ENCODE measurements around the gene SCYGR1. TPM values are rescaled to one million over a fixed set of nuclear protein-coding genes. Genes with fewer than 3 reads are reported as not detected.
"Not testable (repeated sequence)": the region's sequence is repeated elsewhere in the genome, so short reads cannot be mapped to it uniquely, and the experiment has no call there.

Gene SCYGR1
- not detected in 2 replicates for total RNA-seq (2014; rRNA removed; shearing (Covaris generic))

GRCh38 chr2:227387583-227387982 lies at the start of gene SCYGR1:
TSS of gene SCYGR1 (minus strand) at chr2:227387949. CDS start at chr2:227387949, 0 bp downstream.
- DNase-seq (ENCODE audit: low spot score); in situ Hi-C loops (cut with HindIII; ENCODE audit: low sequenced_read_pairs): not testable (repeated sequence)

GRCh38 chr2:227436436-227437174 lies 48.9 kb upstream of the SCYGR1 start:
- in situ Hi-C loops (cut with HindIII; ENCODE audit: low sequenced_read_pairs): no loop called here

GRCh38 chr2:227433171-227433570 lies 45.4 kb upstream of the SCYGR1 start:
- DNase-seq (ENCODE audit: low spot score): no peak
- in situ Hi-C loops (cut with HindIII; ENCODE audit: low sequenced_read_pairs): no loop called here

More at GRCh38 chr2:227436436-227437174, 48.9 kb upstream of the SCYGR1 start:
- no peak for DNase-seq (ENCODE audit: low spot score)

- DNase-seq (ENCODE audit: low spot score): no peak
- in situ Hi-C loops (cut with HindIII; ENCODE audit: low sequenced_read_pairs): no loop called here
Measured at GRCh38 chr2:227430639-227431038, 42.9 kb upstream of the SCYGR1 start.

GRCh38 chr2:227428731-227429285 lies 41.1 kb upstream of the SCYGR1 start:
- DNase-seq (ENCODE audit: low spot score): no peak
- in situ Hi-C loops (cut with HindIII; ENCODE audit: low sequenced_read_pairs): no loop called here

- no peak for DNase-seq (ENCODE audit: low spot score)
- in situ Hi-C loops (cut with HindIII; ENCODE audit: low sequenced_read_pairs): no loop called here
Measured at GRCh38 chr2:227423656-227424499, 36.1 kb upstream of the SCYGR1 start.

- no peak for DNase-seq (ENCODE audit: low spot score)
- in situ Hi-C loops (cut with HindIII; ENCODE audit: low sequenced_read_pairs): no loop called here
Measured at GRCh38 chr2:227420087-227421052, 32.6 kb upstream of the SCYGR1 start.

GRCh38 chr2:227416701-227417100 lies 29.0 kb upstream of the SCYGR1 start:
- in situ Hi-C loops (cut with HindIII; ENCODE audit: low sequenced_read_pairs): no loop called here
- DNase-seq (ENCODE audit: low spot score): no peak

GRCh38 chr2:227415538-227416424 lies 28.0 kb upstream of the SCYGR1 start:
- DNase-seq (ENCODE audit: low spot score): no peak
- in situ Hi-C loops (cut with HindIII; ENCODE audit: low sequenced_read_pairs): no loop called here

- in situ Hi-C loops (cut with HindIII; ENCODE audit: low sequenced_read_pairs): no loop called here
- DNase-seq (ENCODE audit: low spot score): no peak
Measured at GRCh38 chr2:227414846-227415245, 27.1 kb upstream of the SCYGR1 start.

GRCh38 chr2:227413371-227413770 lies 25.6 kb upstream of the SCYGR1 start:
- no peak for DNase-seq (ENCODE audit: low spot score)
- in situ Hi-C loops (cut with HindIII; ENCODE audit: low sequenced_read_pairs): no loop called here

GRCh38 chr2:227412877-227413276 lies 25.1 kb upstream of the SCYGR1 start:
- in situ Hi-C loops (cut with HindIII; ENCODE audit: low sequenced_read_pairs): no loop called here
- no peak for DNase-seq (ENCODE audit: low spot score)

GRCh38 chr2:227411990-227412350 lies 24.2 kb upstream of the SCYGR1 start:
- in situ Hi-C loops (cut with HindIII; ENCODE audit: low sequenced_read_pairs): no loop called here

GRCh38 chr2:227411320-227411989 lies 23.7 kb upstream of the SCYGR1 start:
- in situ Hi-C loops (cut with HindIII; ENCODE audit: low sequenced_read_pairs): no loop called here
- DNase-seq (ENCODE audit: low spot score): no peak

More at GRCh38 chr2:227411990-227412350, 24.2 kb upstream of the SCYGR1 start:
- no peak for DNase-seq (ENCODE audit: low spot score)

GRCh38 chr2:227410191-227410590 lies 22.4 kb upstream of the SCYGR1 start:
- in situ Hi-C loops (cut with HindIII; ENCODE audit: low sequenced_read_pairs): no loop called here
- no peak for DNase-seq (ENCODE audit: low spot score)

GRCh38 chr2:227407591-227408151 lies 19.9 kb upstream of the SCYGR1 start:
- peak; percentile 80 for DNase-seq (ENCODE audit: low spot score)
- in situ Hi-C loops (cut with HindIII; ENCODE audit: low sequenced_read_pairs): no loop called here

All from G401 (cell line).